Subcutaneous abdominal adipose tissue (tissue), 5 donors: Measurements from ENCODE around the gene ATG9A.
"Not testable (repeated sequence)": the region's sequence is repeated elsewhere in the genome, so short reads cannot be mapped to it uniquely, and the experiment has no call there.

Experiments
- H3K27ac ChIP-seq: one replicate; pipeline ENCODE4 v1.7.0; 2013; ENCODE audit warnings: low read depth, mild to moderate bottlenecking, inconsistent platforms, low read length, moderate library complexity
- H3K27me3 ChIP-seq, 5 donors: one replicate each; pipeline ENCODE4 v1.7.0; 2013; ENCODE audit warnings: low read length in 5 of 5, inconsistent platforms in 1 of 5; ENCODE audit not compliant: control insufficient read depth in 5 of 5, insufficient read depth in 4 of 5
- H3K36me3 ChIP-seq, 5 donors: one replicate each; pipeline ENCODE4 v1.7.0; 2013; ENCODE audit warnings: low read length in 5 of 5; ENCODE audit not compliant: control insufficient read depth in 5 of 5, insufficient read depth in 5 of 5
- H3K4me1 ChIP-seq, 5 donors: one replicate each; pipeline ENCODE4 v1.7.0; 2013; ENCODE audit warnings: low read length in 5 of 5, mild to moderate bottlenecking in 3 of 5, moderate library complexity in 1 of 5; ENCODE audit not compliant: control insufficient read depth in 5 of 5, insufficient read depth in 5 of 5
- H3K4me3 ChIP-seq, 5 donors: one replicate each; pipeline ENCODE4 v1.7.0; 2013; ENCODE audit warnings: low read length in 5 of 5, low read depth in 1 of 5
- H3K9ac ChIP-seq, 5 donors: one replicate each; pipeline ENCODE4 v1.7.0; 2013; ENCODE audit warnings: low read length in 5 of 5, mild to moderate bottlenecking in 4 of 5, moderate library complexity in 3 of 5
- H3K9me3 ChIP-seq, 5 donors: one replicate each; pipeline ENCODE4 v1.7.0; 2013; ENCODE audit warnings: low read length in 5 of 5; ENCODE audit not compliant: control insufficient read depth in 5 of 5
- donor health status: healthy.
- donor health status: healthy.
- donor health status: healthy.
- donor health status: healthy.
- donor health status: healthy.

Gene ATG9A

DNA sequence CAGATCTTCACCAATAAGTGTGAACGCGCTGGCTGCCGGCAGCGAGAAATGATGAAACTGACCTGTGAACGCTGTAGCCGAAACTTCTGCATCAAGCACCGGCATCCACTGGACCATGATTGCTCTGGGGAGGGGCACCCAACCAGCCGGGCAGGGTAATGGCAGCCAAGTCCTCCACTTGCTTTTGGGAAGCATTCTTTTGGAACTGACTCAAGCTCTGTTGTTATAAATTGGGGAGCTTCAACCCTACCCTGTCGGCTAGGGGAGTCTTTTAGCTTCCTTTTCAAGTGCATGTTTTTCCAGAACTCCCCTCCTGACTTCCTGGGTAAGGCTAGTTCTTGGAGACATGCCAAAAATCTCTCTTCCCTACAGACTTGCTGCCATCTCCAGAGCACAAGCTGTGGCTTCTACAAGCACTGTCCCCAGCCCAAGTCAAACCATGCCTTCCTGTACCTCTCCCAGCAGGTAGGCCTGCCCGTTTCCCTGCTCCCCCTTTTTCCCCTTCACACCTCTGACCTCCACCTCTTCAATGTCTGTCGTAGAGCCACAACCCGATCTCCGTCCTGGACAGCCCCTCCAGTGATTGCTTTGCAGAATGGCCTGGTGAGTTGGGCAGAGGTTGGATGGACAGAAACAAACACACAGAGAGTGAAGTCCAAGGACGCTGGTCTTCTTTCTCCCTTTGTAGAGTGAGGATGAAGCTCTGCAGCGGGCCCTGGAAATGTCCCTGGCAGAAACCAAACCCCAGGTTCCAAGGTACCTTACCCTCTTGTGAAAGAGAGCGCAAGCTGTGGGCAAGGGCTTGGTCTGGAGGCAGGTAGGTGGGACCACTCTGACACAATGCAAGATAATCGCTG is 21.3 kb downstream of the ATG9A start:
- Histone ChIP-seq H3K9me3 (no peaks in the 10 kb centered on the region), H3K27me3 (no peaks in the 10 kb centered on the region), H3K4me1 (peaks cover 9 to 23% (median 22%) of the 10 kb centered on the region in 5 donors), H3K36me3 (peaks cover 0 to 44% (median 41%) of the 10 kb centered on the region in 5 donors), H3K27ac (peak overlapping the region; percentile 78), H3K9ac (peak overlapping the region in 2 of 5 donors; percentile 57 to 73), H3K4me3 (peak overlapping the region in 3 of 5 donors; percentile 79 to 86 (median 81))

DNA sequence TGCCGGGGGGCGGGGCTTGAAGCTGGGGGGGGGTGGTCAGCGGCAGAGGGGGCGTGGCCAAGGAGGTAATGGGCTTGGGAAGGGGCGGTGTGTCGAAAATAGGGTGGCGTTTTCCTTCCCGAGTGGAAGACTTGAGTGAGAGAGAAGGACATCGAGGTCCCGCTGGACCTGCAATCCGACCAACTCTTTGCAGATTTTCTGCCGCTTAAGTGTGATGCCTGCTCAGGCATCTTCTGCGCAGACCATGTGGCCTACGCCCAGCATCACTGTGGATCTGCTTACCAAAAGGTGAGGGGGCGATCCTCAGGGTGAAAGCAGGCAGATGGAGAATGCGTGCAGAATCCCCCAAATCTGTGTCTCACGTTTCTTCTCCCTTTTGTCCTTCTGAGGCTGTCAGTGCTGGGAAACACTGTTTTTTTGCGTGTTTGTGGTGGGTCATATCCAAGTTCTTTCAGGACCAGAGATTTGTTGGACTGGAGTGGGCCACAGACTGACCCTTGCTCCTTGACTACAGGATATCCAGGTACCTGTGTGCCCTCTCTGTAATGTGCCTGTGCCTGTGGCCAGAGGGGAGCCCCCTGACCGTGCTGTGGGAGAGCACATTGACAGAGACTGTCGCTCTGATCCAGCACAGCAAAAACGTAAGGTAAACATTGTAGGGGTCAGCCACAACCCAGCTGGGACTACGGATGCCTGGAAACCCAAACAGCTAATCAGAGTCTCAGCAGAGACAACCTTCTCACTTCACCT is 22.1 kb downstream of the ATG9A start:
- peaks cover 0 to 38% (median 35%) of the 10 kb centered on the region in 5 donors for H3K36me3 ChIP-seq
- H3K27ac ChIP-seq: peak overlapping the region; percentile 78

DNA sequence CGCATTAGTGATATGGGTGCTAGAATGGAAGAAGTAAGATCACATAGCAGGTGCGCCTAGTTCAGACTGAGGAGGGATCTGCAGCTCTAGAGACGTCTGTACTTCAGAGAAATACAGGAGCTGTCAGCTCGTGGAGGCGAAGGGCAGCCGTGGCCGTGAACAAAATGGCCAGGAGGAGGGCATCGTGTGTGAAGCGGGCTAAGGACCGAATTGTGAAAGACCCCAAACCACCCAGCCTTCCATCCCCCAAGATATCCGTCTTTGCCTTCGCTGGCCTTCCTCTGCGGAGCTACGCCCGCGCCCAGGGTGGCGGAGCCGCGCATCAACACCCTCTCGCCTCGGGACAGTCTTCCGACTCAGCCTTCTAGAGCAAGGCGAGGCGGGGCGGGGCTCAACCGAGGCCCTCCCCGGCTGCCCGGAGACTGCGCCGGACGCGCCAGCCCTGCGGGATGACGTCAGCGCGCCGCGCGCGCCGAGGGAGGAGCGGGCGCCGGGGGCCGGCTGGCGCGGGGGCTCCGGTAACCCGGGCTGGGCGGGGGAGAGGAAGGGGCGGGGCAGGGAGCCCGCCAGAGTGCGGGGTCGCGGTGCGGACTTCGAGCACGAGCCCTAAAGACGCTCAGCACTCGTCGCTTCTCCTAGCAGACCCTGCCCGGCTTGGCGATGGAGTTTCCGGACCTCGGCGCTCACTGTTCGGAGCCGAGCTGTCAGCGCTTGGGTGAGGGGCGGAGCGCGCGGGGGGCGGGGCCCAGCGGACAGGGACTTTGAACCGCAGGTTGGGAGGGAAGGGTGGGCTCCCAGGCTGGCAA is 22.9 kb downstream of the ATG9A start, which contains the start of gene ZFAND2B:
Gene ZFAND2B, plus strand, starts transcription at position 455 of the 806 bp plus-strand sequence. Its CDS starts 206 bp downstream, at position 661.
- Histone ChIP-seq H3K36me3 (peaks cover 0 to 35% (median 32%) of the 10 kb centered on the region in 5 donors), H3K9me3 (no peaks in the 10 kb centered on the region), H3K27ac (peak within 1 kb of the TSS; percentile 78), H3K9ac (peak within 1 kb of the TSS; percentile 75 to 92 (median 85)), H3K4me1 (peaks cover 9 to 23% (median 22%) of the 10 kb centered on the region in 5 donors), H3K4me3 (peak within 1 kb of the TSS; percentile 69 to 96 (median 81)), H3K27me3 (no peaks in the 10 kb centered on the region)

More for the DNA sequence above, 22.1 kb downstream of the ATG9A start:
- Histone ChIP-seq H3K27me3 (no peaks in the 10 kb centered on the region), H3K9ac (peak overlapping the region in 4 of 5 donors; percentile 33 to 73 (median 46)), H3K4me1 (peaks cover 9 to 23% (median 22%) of the 10 kb centered on the region in 5 donors), H3K4me3 (peak overlapping the region; percentile 69 to 86 (median 79)), H3K9me3 (no peaks in the 10 kb centered on the region)

DNA sequence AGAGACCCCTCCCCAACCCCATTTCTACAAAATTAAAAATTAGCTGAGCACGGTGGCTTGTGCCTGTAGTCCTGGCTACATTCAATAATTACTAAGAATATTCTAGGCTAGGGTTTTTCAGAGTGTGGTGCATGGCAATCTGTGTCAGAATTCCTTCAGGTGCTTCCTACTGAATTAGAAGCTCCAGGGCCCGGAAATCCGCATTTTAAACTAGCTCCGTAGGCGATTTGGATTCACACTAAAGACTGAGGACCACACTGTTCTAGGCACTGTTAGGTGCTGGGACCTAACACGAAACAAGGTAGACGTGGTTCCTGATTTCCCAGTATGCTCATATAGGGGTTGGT is 23.5 kb downstream of the ATG9A start:
- Histone ChIP-seq H3K27ac (peak overlapping the region; percentile 78), H3K27me3 (no peaks in the 10 kb centered on the region), H3K9me3 (no peaks in the 10 kb centered on the region), H3K9ac (peak overlapping the region; percentile 75 to 92 (median 85)), H3K36me3 (peaks cover 0 to 31% (median 29%) of the 10 kb centered on the region in 5 donors), H3K4me3 (peak overlapping the region; percentile 69 to 96 (median 81)), H3K4me1 (peaks cover 9 to 23% (median 19%) of the 10 kb centered on the region in 5 donors)

DNA sequence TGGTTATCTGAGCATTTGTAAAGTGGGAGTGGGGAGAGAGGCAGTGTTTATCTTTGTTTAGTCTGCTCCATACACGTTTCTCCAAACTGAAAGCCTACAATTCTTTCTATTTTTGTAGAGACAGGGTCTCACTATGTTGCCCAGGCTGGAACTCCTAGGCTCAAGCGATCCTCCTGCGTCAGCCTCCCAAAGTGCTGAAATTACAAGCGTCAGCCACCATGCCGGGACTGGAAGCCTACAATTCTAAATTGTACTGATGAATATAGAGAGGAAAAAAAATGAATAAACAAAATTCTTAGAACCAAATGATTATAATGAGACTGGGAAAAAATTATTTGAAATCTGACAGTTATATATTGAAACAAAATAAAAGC is 24.3 kb downstream of the ATG9A start:
- Histone ChIP-seq H3K9ac (no peak overlapping the region), H3K4me3 (no peak overlapping the region), H3K9me3 (no peaks in the 10 kb centered on the region), H3K36me3 (peaks cover 0 to 26% (median 21%) of the 10 kb centered on the region in 5 donors), H3K27ac (no peak overlapping the region), H3K27me3 (no peaks in the 10 kb centered on the region), H3K4me1 (peaks cover 9 to 23% (median 19%) of the 10 kb centered on the region in 5 donors)

DNA sequence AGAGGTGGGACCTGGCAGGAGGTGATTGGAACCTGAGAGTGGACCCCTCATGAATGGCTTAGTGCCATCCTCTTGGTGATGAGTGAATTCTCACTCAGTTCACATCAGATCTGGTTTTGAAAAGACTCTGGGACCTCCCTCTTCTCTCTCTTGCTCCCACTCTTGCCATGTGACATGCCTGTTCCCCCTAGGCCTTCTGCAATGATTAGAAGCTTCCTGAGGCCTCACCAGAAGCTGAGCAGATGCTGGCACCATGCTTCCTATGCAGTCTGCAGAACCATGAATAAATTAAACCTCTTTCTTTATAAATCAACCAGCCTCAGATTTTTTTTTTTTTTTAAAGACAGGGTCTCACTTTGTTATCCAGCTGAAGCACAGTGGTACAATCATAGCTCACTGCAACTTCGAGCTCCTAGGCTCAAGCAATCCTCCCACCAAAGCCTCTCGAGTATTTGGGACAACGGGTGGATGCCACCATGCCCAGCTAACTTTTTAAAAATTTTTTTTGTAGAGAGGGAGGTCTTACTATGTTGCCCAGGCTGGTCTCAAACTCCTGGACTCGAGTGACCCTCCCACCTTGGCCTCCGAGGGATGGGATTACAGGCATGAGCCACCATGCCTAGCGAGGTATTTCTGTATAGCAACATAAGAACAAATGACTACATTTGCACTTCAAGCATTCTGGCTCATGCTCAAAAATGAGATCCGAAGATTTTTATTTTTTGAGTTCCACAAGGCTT is 24.8 kb downstream of the ATG9A start:
- Histone ChIP-seq H3K4me3 (no peak overlapping the region), H3K27me3 (no peaks in the 10 kb centered on the region), H3K27ac (no peak overlapping the region), H3K9me3 (no peaks in the 10 kb centered on the region), H3K4me1 (peaks cover 9 to 27% (median 23%) of the 10 kb centered on the region in 5 donors), H3K9ac (no peak overlapping the region), H3K36me3 (peaks cover 0 to 20% (median 15%) of the 10 kb centered on the region in 5 donors)

DNA sequence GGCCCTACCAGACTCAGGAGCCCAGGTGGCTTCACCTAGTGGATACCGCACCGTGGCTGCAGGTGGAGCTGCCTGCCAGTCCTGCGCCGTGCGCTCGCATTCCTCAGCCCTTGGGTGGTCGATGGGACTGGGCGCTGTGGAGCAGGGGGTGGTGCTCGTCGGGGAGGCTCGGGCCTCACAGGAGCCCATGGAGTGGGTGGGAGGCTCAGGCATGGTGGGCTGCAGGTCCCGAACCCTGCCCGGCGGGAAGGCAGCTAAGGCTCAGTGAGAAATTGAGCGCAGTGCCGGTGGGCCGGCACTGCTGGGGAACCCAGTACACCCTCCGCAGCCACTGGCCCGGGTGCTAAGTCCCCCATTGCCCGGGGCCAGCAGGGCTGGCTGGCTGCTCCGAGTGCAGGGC is 28.1 kb downstream of the ATG9A start:
- peaks cover 3 to 18% (median 12%) of the 10 kb centered on the region in 5 donors for H3K4me1 ChIP-seq
- not testable (repeated sequence) for H3K4me3 ChIP-seq, H3K9ac ChIP-seq, H3K27me3 ChIP-seq, H3K27ac ChIP-seq, H3K9me3 ChIP-seq, H3K36me3 ChIP-seq

DNA sequence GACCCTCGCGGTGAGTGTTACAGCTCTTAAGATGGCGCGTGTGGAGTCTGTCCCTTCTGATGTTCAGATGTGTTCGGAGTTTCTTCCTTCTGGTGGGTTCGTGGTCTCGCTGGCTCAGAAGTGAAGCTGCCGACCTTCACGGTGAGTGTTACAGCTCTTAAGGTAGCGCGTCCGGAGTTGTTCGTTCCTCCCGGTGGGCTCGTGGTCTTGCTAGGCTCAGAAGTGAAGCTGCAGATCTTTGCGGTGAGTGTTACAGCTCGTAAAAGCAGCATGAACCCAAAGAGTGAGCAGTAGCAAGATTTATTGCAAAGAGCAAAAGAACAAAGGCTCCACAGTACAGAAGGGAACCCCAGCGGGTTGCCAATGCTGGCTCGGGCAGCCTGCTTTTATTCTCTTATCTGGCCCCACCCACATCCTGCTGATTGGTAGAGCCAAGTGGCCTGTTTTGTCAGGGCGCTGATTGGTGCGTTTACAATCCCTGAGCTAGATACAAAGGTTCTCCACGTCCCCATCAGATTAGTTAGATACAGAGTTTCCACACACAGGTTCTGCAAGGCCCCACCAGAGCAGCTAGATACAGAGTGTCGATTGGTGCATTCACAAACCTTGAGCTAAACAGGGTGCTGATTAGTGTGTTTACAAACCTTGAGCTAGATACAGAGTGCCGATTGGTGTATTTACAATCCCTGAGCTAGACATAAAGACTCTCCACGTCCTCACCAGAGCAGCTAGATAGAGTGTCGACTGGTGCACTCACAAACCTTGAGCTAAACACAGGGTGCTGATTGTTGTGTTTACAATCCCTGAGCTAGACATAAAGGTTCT is 28.7 kb downstream of the ATG9A start:
- not testable (repeated sequence) for H3K27ac ChIP-seq, H3K36me3 ChIP-seq, H3K4me3 ChIP-seq, H3K27me3 ChIP-seq, H3K9me3 ChIP-seq, H3K9ac ChIP-seq
- peaks cover 0 to 12% (median 7%) of the 10 kb centered on the region in 5 donors for H3K4me1 ChIP-seq
